Smooth muscle cell of the brain vasculature (primary cell): ENCODE results near the gene CASP2.

Experiments
- DNase-seq: peaks from one replicate; pipeline ENCODE4 v3.0.0-alpha.2; 2012; ENCODE audit warnings: low read depth, low spot score

CASP2 gene

DNA sequence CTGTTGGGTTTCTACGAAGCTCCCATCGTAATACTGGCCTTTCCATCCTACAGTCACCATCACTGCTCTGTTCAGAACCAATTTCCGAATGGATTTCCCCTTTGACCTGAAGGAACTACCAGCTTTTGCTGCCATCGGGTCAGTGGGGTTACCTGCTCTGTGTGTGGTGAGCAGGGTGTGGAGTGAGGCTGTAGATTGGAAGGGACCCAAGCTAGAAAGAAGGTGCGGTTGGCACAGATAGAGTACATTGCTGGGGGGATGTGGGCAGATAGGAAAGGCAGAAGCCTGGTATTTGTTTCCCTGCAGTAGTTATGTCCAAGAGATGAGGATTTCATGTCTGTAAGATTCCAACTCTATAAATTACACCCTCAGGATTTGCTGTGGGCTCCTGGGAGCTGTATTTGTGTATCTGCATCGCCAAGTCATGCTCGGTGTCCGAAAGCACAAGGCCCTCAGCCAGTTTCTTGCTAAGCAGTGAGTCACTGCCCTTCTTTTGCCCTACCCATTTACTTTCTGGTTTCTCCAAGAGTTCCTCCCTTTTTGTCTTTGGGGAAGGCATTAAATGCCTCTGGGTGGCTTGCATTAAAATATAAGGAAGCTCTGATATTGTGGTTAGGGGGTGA is 43.1 kb downstream of the CASP2 start:
- peak; percentile 41 for DNase-seq

DNA sequence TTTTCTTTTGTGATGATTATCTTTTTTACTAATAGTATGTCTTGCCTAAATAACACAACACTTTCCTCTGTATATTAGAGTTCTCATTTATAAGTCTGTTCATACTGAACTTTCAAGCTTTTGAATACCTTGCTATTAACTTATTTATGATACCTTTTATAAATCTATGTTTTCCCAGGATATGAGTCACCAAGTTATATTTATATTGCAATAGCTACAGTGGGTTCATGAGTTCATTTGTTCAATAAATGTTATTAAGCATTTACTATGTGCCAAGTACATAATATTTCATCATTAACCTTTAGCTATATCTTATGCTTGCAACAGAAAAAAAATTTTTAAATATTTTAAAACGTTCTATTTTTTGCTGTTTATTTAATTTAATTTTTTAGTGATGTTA is 46.1 kb downstream of the CASP2 start:
- DNase-seq: no peak

GRCh38 chr7:143337216-143337615 is 49.1 kb downstream of the CASP2 start:
- no peak for DNase-seq

- no peak for DNase-seq
Observed at GRCh38 chr7:143341842-143342241, 53.7 kb downstream of the CASP2 start.

DNA sequence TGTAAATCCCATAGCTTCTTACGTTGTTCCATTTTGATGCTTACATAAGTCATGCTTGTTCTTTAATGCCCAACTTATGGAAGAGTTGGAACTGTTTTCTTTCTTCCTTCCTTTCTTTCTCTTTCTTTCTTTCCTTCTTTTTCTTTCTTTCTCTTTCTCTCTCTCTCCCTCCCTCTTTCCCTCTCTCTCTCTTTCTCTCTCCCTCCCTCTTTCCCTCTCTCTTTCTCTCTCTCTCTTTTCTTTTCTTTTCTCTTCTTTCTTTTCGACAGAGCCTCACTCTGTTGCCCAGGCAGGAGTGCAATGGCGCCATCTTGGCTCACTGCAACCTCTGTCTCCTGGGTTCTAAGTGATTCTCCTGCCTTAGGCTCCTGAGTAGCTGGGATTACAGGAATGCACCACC is 55.4 kb downstream of the CASP2 start:
- no peak for DNase-seq

DNA sequence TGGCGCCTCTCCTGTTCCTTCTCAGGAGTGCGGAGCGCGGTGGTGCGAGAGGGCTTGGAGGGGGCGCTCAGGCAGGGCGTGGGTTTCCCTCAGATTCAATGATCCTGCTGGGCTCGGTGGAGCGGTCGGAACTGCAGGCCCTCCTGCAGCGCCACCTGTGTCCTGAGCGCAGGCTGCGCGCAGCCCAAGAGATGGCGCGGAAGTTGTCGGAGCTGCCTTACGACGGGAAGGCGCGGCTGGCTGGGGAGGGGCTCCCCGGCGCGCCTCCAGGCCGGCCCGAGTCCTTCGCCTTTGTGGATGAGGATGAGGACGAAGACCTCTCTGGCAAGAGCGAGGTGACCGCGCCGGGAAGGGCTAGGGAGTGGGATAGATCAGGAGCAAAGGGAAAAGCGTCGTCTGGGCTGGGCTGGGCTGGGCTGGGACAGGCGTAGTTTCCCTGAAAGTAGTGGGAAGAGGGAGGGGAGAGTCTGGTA is 57.3 kb downstream of the CASP2 start:
- DNase-seq: no peak

DNA sequence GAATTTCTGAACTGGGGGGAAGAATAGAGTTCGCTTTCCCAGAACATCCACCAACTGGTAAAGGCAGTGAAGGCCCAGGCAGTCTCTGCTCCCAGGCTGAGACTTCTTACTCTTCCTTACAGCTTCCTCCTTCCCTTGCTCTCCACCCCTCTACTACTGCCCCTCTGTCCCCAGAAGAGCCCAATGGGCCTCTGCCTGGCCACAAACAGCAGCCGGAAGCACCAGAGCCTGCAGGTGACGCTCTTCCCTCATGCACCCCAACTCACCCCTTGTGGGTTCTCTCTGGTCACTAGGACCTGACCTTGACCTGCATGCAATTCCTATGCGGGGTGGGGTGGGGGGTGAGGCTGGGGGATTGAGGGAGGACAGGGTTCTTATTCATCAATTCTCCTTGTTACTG is 57.9 kb downstream of the CASP2 start:
- no peak for DNase-seq

DNA sequence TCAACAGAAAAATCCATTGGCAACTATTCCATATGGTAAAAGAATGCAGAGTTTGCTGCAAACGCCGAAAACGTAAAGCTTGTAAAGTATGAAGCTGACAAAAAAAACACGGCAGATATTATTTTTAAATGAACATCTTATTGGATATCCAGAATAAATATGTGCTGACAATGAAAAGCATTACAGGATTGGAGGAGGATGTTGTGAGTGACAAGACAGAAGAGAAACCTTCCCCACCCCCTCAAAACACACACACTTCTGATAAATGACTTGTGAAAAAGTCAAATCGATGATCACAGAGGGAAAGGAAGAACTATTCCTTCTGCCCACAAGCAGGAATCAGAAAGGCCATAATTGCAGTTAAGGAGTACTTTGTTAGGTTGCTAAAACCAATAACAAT is 59.8 kb downstream of the CASP2 start:
- no peak for DNase-seq

GRCh38 chr7:143351060-143351459 is 62.9 kb downstream of the CASP2 start:
- DNase-seq: no peak

DNA sequence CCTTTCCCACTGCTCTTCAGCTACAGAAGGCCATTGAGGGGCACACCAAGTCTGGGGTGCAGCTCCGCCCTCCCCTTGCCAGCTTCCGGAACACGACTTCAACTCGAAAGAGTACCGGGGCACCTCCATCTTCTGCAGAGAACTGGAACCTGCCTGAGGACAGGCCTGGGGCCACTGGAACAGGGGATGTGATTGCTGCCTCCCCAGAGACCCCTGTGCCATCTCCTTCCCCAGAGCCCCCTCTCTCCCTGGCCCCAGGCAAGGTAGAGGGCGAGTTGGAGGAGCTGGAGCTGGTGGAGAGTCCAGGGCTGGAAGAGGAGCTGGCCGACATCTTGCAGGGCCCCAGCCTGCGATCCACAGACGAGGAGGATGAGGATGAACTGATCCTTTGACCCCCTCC is 63.4 kb downstream of the CASP2 start:
- no peak for DNase-seq

- DNase-seq: no peak
Observed at GRCh38 chr7:143352531-143353002, 64.4 kb downstream of the CASP2 start.

- no peak for DNase-seq
Observed at GRCh38 chr7:143354376-143354775, 66.2 kb downstream of the CASP2 start.

- no peak for DNase-seq
Observed at GRCh38 chr7:143354965-143355364, 66.8 kb downstream of the CASP2 start.

- peak; percentile 90 for DNase-seq
Observed at GRCh38 chr7:143355450-143356385, 67.6 kb downstream of the CASP2 start.

DNA sequence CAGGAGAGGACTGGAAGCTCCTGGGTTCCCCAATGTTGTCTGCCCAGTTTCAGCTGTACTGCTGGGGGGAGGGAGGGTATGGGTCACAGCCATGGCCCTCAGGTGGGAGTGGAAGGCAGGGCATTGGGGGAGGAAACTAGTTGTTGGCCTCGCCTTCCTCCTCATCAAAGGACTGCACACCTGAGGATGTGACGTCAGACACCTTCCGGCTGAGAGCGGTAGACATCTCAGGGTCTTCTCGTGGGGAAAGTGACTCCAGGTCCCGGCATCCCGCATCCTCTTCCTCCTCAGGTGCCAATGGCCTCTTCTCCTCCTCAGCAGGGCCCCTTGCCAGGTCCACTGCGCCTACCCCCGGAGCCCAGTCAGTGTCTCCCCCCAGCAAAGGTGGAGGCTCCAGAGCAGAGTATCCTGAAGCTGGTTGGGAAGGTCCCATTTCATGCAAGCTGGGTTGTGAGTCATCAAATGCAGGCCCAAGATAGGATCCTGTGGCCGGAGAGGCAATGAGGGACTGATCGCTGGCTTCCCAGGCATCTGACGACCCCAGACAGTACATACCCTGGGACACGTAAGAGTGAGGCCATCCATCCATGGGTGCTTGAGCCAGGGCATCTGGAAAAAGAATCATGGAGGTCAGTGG is 68.4 kb downstream of the CASP2 start:
- DNase-seq: no peak
